Fibroblast of peridontal ligament (primary cell): ENCODE results near the gene LRPPRC.

Source experiments
- DNase-seq: peaks from one replicate; pipeline ENCODE4 v3.0.0-alpha.2; 2010; ENCODE audit errors: extremely low read depth

The LRPPRC gene

GRCh38 chr2:43854671-43855070 is 141.1 kb downstream of the LRPPRC start:
- DNase-seq = no peak

- DNase-seq = no peak
Observed at GRCh38 chr2:43853141-43854081, 142.4 kb downstream of the LRPPRC start.

GRCh38 chr2:43852196-43852730 is 143.5 kb downstream of the LRPPRC start:
- DNase-seq = no peak

- no peak for DNase-seq
Observed at GRCh38 chr2:43851011-43851980, 144.5 kb downstream of the LRPPRC start.

DNA sequence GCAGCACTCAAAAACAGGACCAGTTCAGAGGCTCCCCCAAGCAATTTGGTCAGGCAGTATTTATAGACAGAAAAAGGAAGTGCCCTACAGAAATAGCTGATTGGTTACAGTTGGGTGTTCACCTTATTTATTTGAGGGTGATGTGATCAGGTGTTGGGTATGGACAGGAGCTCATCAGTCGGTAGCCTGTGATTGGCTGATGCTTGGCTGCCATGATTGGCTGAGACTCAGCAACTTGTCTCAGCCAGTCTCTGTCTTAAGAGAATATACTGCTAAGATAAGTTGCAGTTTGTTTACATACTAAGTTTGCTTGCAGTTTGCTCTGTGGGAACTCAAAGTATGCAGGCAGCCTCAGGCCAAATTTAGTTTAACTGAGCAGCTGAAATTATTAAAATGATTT is 147.6 kb downstream of the LRPPRC start:
- DNase-seq = peak; percentile 3

DNA sequence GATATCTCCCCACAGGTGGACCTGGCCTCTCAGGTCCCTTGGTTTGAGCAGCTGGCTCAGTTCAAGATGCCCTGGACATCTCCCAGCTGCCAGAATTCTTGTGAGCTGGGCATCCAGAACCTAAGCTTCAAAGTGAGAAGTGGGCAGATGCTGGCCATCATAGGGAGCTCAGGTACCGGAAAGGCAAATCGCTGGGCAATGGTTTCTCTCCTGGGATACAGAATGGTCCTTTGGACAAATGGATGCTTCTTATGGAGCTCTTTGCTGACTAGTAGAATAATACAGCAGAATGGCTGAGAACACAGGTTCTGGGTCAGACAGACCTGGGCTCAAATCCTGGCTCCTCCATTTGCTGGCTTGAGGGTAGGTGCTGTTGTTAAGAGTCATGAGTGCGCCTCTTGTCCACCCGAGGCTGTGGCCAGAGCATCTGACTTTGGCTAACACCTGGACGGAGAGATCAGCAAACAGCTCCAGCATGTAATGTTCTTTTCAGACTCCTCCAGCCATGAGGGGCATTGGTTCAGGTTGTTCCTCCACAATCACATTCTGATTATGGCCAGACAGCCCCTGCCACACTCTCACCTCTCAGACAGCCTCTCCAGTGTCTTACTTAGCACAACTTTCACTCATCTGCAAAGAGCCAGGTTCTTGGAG is 149.5 kb downstream of the LRPPRC start:
- no peak for DNase-seq

DNA sequence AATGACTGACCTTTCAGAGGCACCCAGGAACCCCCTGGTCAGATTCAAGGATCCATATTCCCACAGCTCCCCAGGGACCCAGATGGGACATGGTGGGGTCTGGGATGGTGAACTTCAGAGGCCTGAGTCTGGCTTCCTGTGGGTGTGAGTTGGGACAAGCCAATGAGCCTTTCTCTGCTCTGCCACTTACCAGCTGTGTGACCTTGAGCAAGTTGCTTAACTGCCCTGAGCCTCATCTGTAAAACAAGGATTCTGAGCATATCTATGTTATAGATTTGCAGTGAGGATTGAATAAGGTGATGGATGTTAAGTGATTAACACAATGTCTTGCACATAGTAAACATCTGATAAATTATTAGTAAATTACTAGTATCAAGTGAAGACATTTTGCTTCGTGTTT is 150.6 kb downstream of the LRPPRC start:
- no peak for DNase-seq

- no peak for DNase-seq
Observed at GRCh38 chr2:43842866-43843226, 152.9 kb downstream of the LRPPRC start.

DNA sequence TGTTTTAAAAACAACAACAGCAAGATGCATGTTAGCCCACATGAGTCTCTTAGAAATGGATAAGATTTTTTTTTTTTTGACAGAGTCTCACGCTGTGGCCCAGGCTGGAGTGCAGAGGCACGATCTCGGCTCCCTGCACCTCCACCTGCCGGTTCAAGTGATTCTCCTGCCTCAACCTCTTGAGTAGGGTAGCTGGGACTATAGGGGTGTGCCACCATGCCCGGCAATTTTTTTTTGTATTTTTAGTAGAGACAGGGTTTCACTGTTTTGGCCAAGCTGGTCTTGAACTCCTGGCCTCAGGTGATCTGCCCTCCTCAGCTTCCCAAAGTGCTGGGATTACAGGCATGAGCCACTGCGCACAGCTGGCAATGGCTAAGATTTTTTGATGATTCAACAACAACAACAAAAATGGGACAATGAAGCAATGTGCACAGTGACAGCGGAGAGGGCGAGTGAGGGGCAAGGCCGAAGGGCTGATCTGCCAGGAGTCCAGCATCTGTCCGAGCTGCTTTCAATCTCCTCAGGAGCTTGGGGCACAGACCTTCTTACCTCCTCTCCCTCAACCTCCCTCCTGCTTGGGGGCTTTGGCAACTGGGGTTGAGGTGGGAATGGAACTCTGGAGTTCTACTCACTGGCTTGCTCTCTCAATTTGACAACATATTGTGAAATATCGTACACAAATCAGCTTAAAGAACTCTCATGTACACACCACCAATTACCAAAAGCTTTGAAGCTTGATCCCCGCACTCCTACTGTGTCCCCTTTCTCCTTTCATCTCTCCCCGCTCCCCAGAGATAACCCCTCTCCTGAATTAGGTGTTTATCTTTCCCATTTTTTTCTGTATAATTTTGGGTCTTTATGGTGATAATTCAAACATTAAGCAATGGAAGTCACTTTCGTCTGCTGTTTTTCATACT is 153.6 kb downstream of the LRPPRC start:
- DNase-seq = no peak

DNA sequence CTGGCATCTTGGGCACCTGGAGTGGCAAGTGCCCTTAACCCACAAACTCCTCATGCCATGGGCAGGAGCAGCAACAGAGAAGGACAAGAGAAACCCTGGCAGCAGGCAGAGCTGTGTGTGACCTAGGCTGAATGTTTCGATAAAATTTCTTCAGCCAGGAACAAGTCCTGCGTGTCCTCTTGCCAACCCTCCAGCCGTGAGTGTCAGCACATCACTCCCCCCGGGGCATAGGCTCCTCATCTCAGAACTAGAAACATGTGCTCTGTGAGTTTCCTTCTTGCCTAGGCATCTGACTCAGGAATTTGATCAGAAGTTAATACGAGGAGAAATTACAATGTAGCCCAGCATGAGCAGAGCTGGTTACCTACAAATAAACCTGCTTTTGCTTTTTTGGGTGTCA is 154.8 kb downstream of the LRPPRC start:
- no peak for DNase-seq

GRCh38 chr2:43839776-43840564 is 155.8 kb downstream of the LRPPRC start:
- no peak for DNase-seq

DNA sequence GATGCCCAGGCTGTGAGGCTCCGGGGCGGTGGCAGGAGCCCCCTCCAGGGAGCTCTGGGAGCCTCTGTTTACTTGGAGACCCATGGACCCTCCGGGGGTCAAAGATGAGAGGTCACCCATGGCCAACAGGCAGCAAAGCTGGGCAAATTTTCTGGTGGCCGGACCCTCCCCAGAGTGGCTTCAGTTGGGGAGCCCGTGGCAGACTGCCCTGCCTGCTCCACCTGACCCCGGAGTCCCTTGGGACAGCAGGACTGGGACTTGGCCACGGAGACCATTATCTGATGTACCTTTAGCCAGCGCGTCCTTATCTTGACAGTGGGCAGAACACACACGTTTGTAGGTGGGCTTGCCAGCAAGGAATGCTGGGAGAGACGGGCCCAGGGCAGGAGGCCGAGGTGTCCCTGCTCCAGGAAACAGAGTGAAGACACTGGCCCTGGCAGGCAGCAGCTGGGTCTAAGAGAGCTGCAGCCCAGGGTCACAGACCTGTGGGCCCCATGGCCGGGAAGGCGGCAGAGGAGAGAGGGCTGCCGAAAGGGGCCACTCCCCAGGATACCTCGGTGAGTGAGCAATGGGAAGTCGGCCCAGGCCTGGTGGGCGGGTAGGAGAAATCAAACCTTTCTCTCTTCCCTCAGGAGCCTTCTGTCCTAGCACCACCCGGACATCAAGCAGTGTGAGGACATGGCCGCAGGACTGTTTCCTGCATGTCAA is 157.1 kb downstream of the LRPPRC start, which contains the start of the genes ABCG5 and ABCG8:
TSS of gene ABCG5 (minus strand) at position 280 of the 708 bp plus-strand sequence. CDS start at position 120, 160 bp downstream.
TSS of gene ABCG8 (plus strand) at position 412 of the 708 bp plus-strand sequence. CDS start at position 495, 83 bp downstream.
- DNase-seq = no peak

GRCh38 chr2:43837831-43838559 is 157.8 kb downstream of the LRPPRC start:
- no peak for DNase-seq

DNA sequence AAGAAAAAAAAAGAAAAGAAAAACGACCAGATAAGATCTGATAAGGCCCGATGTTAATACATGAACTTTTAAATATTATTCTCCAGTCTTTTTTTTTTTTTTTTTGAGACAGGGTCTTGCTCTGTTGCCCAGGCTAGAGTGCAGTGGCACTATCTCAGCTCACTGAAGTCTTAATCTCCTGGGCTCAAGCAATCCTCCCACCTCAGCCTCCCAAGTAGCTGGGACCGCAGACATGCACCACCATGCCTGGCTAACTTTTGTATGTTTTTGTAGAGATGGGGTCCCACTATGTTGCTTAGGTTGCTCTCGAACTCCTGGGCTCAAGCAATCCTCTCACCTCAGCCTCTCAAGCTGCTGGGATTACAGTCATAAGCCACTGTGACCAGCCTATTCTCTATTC is 158.8 kb downstream of the LRPPRC start:
- no peak for DNase-seq
